Measurements from ENCODE around the gene ABCG5.

Gene ABCG5

GRCh38 chr2:43838560-43839267, at the start of gene ABCG5, which contains the start of gene ABCG8:
Gene ABCG5 (minus strand): TSS chr2:43838839. CDS start chr2:43838679, 160 bp downstream.
Gene ABCG8 (plus strand): TSS chr2:43838971. CDS start chr2:43839054, 83 bp downstream.
- no peak for TF ChIP-seq ZNF274 (IDR thresholded peaks at IDR 0.05; ENCODE audit: low read depth, low read length)
- H3K4me3 ChIP-seq (ENCODE audit: low read length), result no peak within 1 kb of the TSS

- no peak for TF ChIP-seq ZNF274 (IDR thresholded peaks at IDR 0.05; ENCODE audit: low read depth, low read length)
- no peak overlapping the region for H3K4me3 ChIP-seq (ENCODE audit: low read length)
Measured at GRCh38 chr2:43887176-43887575, 48.5 kb upstream of the ABCG5 start.

- TF ChIP-seq ZNF274 (IDR thresholded peaks at IDR 0.05; ENCODE audit: low read depth, low read length), result no peak
- no peak overlapping the region for H3K4me3 ChIP-seq (ENCODE audit: low read length)
Measured at GRCh38 chr2:43885132-43885632, 46.5 kb upstream of the ABCG5 start.

GRCh38 chr2:43884689-43885088, 46.0 kb upstream of the ABCG5 start:
- TF ChIP-seq ZNF274 (IDR thresholded peaks at IDR 0.05; ENCODE audit: low read depth, low read length), result no peak

GRCh38 chr2:43882312-43882711, 43.7 kb upstream of the ABCG5 start:
- no peak for TF ChIP-seq ZNF274 (IDR thresholded peaks at IDR 0.05; ENCODE audit: low read depth, low read length)
- no peak overlapping the region for H3K4me3 ChIP-seq (ENCODE audit: low read length)

More at GRCh38 chr2:43884689-43885088, 46.0 kb upstream of the ABCG5 start:
- no peak overlapping the region for H3K4me3 ChIP-seq (ENCODE audit: low read length)

- no peak for TF ChIP-seq ZNF274 (IDR thresholded peaks at IDR 0.05; ENCODE audit: low read depth, low read length)
- H3K4me3 ChIP-seq (ENCODE audit: low read length), result no peak overlapping the region
Measured at GRCh38 chr2:43880952-43881351, 42.3 kb upstream of the ABCG5 start.

GRCh38 chr2:43880471-43880870, 41.8 kb upstream of the ABCG5 start:
- no peak overlapping the region for H3K4me3 ChIP-seq (ENCODE audit: low read length)

GRCh38 chr2:43879261-43879660, 40.6 kb upstream of the ABCG5 start:
- no peak for TF ChIP-seq ZNF274 (IDR thresholded peaks at IDR 0.05; ENCODE audit: low read depth, low read length)
- H3K4me3 ChIP-seq (ENCODE audit: low read length), result no peak overlapping the region

More at GRCh38 chr2:43880471-43880870, 41.8 kb upstream of the ABCG5 start:
- no peak for TF ChIP-seq ZNF274 (IDR thresholded peaks at IDR 0.05; ENCODE audit: low read depth, low read length)

GRCh38 chr2:43877782-43878464, 39.3 kb upstream of the ABCG5 start:
- no peak for TF ChIP-seq ZNF274 (IDR thresholded peaks at IDR 0.05; ENCODE audit: low read depth, low read length)
- no peak overlapping the region for H3K4me3 ChIP-seq (ENCODE audit: low read length)

GRCh38 chr2:43874776-43875451, 36.3 kb upstream of the ABCG5 start:
- no peak overlapping the region for H3K4me3 ChIP-seq (ENCODE audit: low read length)
- TF ChIP-seq ZNF274 (IDR thresholded peaks at IDR 0.05; ENCODE audit: low read depth, low read length), result no peak

- TF ChIP-seq ZNF274 (IDR thresholded peaks at IDR 0.05; ENCODE audit: low read depth, low read length), result no peak
- H3K4me3 ChIP-seq (ENCODE audit: low read length), result no peak overlapping the region
Measured at GRCh38 chr2:43872151-43872550, 33.5 kb upstream of the ABCG5 start.

- TF ChIP-seq ZNF274 (IDR thresholded peaks at IDR 0.05; ENCODE audit: low read depth, low read length), result no peak
- no peak overlapping the region for H3K4me3 ChIP-seq (ENCODE audit: low read length)
Measured at GRCh38 chr2:43855292-43855691, 16.7 kb upstream of the ABCG5 start.

- no peak for TF ChIP-seq ZNF274 (IDR thresholded peaks at IDR 0.05; ENCODE audit: low read depth, low read length)
Measured at GRCh38 chr2:43854671-43855070, 16.0 kb upstream of the ABCG5 start.

More at GRCh38 chr2:43854671-43855070, 16.0 kb upstream of the ABCG5 start:
- no peak overlapping the region for H3K4me3 ChIP-seq (ENCODE audit: low read length)

Data from GM08714 (cell line).